ENCODE measurements around the gene VASP.

The VASP gene

GRCh38 chr19:45473682-45474605 is 33.3 kb upstream of the VASP start:
- no peak for DNase-seq (ENCODE audit: low spot score)

- no peak for DNase-seq (ENCODE audit: low spot score)
Measured at GRCh38 chr19:45474606-45475521, 32.4 kb upstream of the VASP start.

GRCh38 chr19:45475537-45476291 is 31.6 kb upstream of the VASP start:
- DNase-seq (ENCODE audit: low spot score) = no peak

- no peak for DNase-seq (ENCODE audit: low spot score)
Measured at GRCh38 chr19:45476304-45476703, 31.0 kb upstream of the VASP start.

GRCh38 chr19:45477186-45477585 is 30.1 kb upstream of the VASP start:
- DNase-seq (ENCODE audit: low spot score) = no peak

GRCh38 chr19:45477713-45478453 is 29.4 kb upstream of the VASP start:
- no peak for DNase-seq (ENCODE audit: low spot score)

DNA sequence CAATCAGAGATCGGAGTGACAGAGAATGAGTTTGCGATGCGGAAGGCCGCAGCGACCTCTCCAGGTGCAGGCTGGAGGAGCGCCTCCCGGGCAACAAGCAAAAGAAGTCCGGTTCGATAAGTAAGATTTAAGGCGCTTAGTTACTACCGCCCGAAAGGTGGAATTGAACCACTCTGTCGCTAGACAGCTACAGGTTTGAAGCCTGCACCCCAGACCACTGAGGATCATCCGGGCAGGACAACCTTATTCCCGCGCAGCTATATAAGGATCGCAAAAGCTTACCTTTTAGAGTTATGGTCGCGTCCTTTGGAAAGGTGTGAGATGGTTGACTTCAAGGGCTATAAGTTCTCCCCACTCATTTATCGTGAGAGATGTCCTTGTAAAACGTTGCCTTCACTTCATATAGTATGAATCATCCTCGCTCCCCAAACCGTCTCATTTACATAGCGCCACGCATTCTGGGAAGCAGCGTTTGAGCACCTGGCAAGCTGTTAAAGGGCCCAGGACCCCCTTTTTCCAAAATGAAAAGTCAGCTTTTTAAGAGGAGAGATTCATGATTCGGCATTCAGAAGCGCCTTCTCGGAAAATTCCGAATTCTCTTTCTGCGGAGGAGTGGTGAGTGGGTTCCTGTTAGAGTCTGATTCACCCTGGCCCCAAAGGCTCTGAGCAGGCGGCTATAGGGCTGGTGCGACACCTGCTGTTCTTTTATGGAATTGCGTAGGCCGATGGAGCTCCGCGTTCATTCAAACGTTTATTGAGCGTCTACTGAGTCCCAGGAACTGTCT is 28.6 kb upstream of the VASP start:
- DNase-seq (ENCODE audit: low spot score) = peak; percentile 93

DNA sequence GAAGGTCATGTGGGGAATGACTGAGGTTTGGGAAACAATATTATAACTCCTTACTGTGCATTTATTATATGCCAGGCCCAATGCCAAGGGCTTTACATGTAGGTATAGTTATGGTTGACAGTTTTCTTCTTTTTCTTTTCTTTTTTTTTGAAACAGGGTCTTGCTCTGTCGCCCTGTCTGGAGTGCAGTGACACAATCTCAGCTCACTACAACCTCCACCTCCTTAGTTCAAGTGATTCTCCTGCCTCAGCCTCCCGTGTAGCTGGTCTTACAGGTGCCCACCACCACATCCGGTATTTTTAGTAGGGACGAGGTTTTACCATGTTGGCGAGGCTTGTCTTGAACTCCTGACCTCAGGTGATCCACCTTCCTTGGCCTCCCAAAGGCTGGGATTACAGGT is 24.2 kb upstream of the VASP start:
- no peak for DNase-seq (ENCODE audit: low spot score)

GRCh38 chr19:45484273-45484945 is 22.9 kb upstream of the VASP start:
- no peak for DNase-seq (ENCODE audit: low spot score)

DNA sequence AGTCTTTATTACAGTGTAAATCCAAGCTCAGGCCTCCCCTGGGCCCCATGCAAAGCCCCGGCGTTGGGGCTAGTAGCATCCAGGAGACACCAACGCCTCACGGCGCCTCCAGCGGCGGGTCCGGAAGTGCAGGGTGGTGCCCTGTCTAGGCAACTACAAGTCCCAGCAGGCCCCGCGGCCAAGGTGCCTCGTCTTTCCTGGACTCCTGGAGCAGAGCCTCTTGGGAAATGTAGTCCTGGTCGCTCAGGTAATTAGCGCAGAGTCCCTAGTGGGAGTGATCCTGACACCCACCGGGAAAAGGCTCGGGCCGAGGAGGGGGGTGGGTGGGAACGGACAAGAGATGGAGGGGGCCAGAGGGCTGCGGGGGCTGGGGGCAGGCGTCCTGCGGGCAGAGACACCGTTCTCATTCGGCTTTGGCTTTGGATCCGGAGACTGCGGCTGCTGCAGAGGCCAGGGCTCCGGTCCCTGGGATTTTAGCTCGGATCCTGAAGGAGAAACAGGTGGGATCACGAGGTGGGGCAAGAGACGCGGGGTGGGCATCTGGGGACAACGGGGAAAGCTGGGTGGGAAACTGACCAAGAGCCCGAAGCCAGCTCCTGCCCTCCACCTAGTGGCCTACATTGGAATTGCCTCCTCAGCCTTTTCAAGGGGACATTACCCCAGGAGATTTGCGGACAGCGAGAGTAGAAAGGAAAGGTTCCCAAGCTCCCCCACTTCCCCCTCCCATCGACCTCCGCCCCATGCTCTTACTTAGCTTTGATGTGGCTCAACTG is 21.8 kb upstream of the VASP start:
- DNase-seq (ENCODE audit: low spot score) = peak; percentile 91

DNA sequence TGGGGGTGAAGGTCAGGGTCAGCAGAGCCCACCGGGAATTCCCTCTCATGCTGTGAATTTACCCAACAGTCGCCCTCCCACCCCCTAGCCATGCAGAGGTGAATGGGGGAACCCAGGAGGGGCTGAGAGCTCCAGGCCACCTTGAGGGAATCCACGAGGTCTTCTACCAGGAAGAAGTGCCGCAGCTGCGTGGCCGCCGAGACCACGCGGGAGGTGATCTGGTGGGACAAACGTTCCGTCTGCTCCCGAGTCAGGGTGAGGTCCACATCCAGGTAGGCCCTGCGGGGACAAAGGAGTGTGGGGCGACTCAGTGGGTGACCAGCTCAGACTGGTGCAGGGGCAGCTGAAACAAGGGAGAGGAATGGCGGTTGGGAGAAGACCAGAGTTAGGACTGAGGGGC is 18.6 kb upstream of the VASP start:
- DNase-seq (ENCODE audit: low spot score) = no peak

DNA sequence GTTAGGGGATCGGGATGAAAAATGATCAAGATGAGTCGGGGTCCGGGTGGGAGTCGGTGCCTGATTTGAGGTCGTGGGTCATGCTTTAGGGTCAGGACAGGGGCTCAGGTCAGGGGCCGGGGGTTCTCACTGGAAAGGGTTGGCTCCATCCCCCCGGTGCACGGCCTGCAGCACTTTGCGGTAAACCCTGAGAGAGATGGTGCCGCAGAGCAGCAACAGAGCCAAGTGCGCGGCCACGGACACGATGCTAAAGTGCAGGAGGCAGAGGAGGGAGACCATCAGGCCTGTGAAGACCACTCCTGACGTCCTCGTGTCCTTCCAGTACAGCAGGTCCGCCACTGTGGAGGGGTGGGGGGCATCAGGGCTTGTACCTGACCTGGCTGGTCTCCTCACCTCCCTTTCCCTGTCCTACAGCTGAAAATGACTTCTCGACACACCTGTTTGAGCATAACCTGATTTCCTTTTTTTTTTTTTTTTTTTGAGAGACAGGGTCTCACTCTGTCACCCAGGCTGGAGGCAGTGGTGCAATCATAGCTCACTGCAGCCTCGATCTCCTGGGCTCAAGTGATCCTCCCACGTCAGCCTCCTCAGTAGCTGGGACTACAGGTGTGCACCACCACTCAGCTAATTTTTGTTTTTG is 17.9 kb upstream of the VASP start:
- DNase-seq (ENCODE audit: low spot score) = no peak

GRCh38 chr19:45492137-45492626 is 15.1 kb upstream of the VASP start:
- no peak for DNase-seq (ENCODE audit: low spot score)

GRCh38 chr19:45492627-45493470 is 14.4 kb upstream of the VASP start:
- no peak for DNase-seq (ENCODE audit: low spot score)

GRCh38 chr19:45494261-45494916 is 12.9 kb upstream of the VASP start:
- DNase-seq (ENCODE audit: low spot score) = no peak

- no peak for DNase-seq (ENCODE audit: low spot score)
Measured at GRCh38 chr19:45495178-45495577, 12.1 kb upstream of the VASP start.

GRCh38 chr19:45496349-45496953 is 10.8 kb upstream of the VASP start:
- DNase-seq (ENCODE audit: low spot score) = no peak
